Measurements from ENCODE around the gene LRP10.
A peak's percentile ranks its signal among the peaks of the same experiment; 100 is the strongest.

The LRP10 gene

DNA sequence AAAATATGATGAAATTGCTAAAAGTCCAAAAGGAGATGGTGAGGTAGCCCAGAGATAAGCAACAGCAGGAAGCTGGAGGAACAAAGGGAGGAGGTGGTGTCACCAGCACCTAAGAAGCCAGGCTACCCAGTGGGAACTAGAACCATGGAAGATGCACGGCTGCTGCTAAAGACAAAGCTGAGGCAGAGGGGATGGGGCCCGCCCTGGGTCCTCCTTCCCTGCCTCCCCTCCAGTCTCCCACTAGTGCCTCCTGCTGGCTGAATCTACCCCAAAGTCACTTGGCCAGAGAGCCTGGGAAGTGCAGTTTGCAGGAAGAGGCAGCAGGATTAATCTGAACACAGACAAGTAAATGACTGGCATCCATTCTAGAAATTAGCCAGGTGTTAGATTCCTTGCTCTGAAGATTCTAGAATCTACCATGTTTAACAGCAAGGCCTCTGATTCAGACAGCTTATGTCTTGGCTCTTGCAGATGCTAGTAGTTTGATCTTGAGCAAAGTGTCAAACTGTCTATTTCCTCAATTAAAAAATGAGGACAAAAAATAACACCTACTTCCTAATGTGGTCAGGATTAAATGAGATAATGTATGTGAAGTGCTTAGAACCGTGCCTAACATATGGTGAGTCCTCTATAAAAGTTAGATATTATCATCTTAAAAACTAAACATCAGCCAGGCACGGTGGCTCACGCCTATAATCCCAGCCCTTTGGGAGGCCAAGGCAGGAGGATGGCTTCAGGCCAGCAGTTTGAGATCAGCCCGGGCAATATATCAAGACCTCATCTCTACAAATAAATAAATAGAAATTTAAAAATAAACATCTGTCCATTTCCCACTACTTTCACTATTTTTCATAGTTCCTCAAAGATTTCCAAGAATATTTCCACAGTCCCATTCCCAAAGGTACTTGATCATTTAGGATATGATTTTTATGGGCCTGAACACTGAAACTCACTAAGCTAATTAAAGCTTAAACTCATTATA is 5.8 kb upstream of the LRP10 start:
- DNase-seq, result no peak

DNA sequence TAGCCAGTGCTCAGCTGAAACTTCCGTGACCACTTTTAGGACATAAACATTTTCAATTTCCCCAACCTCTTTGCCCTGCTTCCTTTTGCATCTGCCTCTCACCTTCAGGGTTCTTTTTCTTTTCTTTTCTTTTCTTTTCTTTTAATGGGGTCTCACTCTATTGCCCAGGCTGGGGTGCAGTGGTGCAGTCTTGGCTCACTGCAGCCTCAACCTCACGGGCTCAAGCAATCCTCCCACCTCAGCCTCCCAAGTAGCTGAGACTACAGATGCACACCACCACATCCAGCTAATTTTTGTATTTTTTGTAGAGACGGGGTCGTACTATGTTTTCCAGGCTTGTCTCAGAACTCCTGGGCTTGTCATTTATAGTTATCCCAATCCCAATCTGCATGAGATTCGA is 4.7 kb upstream of the LRP10 start:
- DNase-seq, result no peak

DNA sequence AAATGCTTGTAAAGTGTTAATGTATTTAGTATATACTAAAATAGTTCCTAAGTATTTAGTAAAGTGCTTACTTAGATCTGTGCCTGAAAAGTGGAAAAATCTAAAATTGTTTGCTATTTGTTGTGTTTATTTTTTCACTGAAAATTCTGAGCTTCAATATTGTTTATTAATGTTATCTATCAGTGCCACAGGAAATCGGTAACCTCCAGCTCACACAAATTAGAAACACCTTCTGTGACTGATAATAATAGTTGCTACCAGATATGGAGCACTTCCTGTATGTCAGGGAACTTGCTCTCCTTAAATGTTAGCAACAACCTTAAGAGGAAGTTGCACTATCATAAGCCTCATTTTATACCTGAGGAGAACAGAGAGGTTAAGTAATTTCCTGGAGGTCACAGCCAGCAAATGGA is 723 bp upstream of the LRP10 start:
- no peak for DNase-seq

DNA sequence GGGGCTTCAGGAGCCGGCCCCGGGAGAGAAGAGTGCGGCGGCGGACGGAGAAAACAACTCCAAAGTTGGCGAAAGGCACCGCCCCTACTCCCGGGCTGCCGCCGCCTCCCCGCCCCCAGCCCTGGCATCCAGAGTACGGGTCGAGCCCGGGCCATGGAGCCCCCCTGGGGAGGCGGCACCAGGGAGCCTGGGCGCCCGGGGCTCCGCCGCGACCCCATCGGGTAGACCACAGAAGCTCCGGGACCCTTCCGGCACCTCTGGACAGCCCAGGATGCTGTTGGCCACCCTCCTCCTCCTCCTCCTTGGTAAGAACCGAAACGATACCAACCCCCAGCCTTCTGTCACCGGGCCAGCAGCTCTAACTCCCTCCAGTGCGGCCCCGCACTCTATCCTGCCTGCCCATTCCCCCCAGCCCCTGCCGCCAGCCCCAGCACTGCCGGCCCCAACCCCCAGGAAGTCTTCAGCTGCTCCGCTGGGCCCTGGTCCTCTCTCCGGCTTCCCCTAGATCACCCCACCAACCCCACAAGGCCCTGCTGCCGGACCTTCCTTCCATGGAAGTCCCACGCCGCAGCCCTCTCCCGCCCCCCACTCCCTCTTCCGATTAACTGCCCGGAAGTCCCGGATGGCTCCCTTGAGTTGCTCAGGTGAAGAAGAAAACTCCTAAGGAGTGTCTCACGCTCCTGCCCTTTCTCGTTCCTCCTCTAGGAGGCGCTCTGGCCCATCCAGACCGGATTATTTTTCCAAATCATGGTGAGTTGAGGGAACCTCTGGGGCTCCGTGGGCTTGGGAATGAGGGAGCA is 693 bp downstream of the LRP10 start:
- DNase-seq, result peak; percentile 55

DNA sequence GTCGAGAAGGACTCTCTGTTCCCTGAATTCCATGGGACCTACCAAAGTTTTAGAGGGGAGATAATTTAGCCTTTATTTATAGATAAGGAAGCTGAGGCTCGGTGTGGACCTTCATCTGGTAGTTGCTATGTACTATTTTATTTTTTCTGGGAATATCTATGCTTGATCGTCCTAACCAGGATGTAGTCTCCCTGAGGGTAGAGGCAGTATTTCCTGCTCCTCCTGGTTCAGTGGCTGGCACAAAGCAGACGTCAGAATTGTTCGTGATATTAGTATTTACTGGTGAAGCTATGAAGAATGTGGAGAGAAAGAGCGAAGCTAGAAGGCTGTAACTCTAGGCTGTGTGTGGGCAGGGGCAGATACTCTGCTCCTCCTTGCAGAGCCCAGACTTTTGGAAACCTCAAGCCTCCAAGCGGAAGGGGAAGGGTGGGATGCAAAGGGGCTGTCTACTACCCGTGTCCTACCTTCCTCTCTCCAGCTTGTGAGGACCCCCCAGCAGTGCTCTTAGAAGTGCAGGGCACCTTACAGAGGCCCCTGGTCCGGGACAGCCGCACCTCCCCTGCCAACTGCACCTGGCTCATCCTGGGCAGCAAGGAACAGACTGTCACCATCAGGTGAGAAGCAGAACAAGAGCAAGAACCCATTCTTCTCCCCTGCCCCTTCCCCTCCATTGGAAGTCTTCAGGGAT is 1.4 kb downstream of the LRP10 start:
- no peak for DNase-seq

DNA sequence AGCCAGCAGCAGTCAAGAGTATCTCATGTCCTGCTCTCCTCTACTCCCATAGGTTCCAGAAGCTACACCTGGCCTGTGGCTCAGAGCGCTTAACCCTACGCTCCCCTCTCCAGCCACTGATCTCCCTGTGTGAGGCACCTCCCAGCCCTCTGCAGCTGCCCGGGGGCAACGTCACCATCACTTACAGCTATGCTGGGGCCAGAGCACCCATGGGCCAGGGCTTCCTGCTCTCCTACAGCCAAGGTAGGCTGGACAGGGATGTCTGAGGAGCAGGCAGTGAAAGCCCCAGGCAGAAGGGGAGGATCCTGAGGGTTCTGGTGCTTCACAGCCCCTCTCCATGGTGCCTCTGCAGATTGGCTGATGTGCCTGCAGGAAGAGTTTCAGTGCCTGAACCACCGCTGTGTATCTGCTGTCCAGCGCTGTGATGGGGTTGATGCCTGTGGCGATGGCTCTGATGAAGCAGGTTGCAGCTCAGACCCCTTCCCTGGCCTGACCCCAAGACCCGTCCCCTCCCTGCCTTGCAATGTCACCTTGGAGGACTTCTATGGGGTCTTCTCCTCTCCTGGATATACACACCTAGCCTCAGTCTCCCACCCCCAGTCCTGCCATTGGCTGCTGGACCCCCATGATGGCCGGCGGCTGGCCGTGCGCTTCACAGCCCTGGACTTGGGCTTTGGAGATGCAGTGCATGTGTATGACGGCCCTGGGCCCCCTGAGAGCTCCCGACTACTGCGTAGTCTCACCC is 3.6 kb downstream of the LRP10 start:
- no peak for DNase-seq

DNA sequence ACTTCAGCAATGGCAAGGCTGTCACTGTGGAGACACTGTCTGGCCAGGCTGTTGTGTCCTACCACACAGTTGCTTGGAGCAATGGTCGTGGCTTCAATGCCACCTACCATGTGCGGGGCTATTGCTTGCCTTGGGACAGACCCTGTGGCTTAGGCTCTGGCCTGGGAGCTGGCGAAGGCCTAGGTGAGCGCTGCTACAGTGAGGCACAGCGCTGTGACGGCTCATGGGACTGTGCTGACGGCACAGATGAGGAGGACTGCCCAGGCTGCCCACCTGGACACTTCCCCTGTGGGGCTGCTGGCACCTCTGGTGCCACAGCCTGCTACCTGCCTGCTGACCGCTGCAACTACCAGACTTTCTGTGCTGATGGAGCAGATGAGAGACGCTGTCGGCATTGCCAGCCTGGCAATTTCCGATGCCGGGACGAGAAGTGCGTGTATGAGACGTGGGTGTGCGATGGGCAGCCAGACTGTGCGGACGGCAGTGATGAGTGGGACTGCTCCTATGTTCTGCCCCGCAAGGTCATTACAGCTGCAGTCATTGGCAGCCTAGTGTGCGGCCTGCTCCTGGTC is 4.3 kb downstream of the LRP10 start:
- DNase-seq, result no peak

DNA sequence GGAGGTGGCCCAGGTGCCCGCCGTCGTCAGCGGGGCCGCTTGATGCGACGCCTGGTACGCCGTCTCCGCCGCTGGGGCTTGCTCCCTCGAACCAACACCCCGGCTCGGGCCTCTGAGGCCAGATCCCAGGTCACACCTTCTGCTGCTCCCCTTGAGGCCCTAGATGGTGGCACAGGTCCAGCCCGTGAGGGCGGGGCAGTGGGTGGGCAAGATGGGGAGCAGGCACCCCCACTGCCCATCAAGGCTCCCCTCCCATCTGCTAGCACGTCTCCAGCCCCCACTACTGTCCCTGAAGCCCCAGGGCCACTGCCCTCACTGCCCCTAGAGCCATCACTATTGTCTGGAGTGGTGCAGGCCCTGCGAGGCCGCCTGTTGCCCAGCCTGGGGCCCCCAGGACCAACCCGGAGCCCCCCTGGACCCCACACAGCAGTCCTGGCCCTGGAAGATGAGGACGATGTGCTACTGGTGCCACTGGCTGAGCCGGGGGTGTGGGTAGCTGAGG is 5.5 kb downstream of the LRP10 start:
- DNase-seq, result no peak

DNA sequence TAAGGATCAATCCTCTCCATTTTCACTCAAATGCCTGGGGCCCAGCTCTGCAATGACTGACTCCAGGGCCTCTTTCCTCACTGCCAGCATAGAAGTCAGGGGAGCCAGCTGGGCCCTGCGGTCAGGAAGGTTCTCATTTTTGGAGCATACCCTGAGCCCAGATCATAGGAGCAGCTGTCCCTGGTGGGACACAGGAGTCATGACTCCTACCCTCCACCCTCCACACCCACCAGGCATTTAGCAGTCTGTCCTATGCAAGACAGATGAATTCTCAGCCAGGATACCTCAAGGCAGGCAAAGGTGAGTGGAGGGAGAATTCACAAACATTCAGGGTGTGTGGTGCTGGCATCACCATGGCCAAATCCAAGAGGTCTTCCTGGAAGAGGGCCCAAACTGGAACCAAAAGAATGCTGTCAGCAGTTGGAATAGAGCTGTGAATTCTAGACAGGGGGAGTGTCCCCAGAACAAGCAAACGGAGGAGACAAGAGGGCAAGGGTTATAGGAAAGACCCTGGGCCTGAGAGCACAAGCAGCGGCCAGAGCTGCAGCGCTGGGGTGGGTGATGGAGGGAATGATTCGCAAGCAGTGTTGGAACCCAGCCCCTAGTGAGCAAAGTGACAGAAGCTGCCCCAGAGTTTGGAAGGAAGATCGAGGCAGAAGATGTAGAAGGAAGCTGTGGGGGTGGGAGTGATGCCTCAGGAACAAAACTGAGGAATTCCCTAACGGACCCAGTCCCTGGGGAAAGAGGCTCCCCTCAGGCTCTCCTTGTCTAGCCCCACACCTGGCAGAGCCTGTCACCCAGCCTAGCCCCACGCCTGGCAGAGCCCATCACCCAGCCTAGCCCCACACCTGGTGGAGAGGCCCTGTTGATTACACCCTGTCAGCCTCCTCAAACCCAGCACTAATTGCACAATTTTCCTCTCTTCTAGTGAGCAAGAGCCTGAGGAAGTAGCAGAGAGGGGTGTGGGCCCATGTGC is 7.0 kb downstream of the LRP10 start:
- DNase-seq, result no peak

DNA sequence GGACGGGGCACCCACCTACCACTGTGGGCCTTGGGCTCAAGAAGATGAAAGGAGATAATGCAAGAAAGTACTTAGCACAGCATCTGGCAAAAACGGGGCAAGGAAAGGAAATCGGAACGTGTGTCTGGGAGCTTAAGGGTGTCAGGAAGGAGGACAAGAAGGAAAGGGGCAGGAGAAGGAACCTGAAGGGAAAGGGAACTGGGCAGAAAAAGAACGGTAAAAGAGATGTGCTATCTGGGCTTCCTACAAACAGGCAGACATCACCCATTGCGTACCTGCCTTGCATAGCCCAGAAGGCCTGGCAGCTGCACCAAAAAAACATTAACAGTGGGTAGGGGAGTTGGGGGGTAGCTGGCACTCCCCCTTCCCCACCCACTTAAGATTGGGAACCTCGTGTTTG is 10.5 kb downstream of the LRP10 start:
- DNase-seq, result no peak

DNA sequence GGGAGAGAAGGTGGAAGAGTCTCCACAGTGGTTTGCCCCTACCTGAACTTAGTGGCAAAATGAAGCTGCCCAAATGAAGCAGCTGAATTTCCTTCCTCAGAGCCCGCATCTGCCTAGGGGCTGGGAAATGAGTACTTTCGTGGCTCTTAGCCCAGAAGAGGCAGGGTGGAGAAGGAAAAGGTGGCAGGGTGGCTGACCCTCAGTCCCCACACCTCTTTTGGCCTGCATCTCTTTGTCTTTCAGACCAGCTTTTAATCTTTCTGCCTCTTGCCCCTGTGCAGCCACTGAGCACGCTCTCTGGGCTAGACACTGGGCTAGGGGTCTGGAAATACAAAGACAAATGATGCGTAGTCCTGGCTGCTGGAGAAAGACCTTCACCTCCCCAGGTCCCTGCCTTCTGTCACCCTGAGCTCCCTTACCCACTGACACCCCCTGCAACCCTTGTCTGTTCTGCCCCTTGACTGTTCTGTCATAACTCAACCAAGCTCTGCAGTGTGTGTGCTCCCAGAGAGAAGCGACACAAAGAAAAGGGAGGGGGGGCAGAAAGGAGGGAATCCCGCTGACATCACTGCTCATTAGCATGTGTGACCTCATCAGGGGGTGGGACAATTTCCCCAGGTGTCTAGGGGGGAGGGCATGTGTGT is 11.1 kb downstream of the LRP10 start:
- DNase-seq, result no peak

DNA sequence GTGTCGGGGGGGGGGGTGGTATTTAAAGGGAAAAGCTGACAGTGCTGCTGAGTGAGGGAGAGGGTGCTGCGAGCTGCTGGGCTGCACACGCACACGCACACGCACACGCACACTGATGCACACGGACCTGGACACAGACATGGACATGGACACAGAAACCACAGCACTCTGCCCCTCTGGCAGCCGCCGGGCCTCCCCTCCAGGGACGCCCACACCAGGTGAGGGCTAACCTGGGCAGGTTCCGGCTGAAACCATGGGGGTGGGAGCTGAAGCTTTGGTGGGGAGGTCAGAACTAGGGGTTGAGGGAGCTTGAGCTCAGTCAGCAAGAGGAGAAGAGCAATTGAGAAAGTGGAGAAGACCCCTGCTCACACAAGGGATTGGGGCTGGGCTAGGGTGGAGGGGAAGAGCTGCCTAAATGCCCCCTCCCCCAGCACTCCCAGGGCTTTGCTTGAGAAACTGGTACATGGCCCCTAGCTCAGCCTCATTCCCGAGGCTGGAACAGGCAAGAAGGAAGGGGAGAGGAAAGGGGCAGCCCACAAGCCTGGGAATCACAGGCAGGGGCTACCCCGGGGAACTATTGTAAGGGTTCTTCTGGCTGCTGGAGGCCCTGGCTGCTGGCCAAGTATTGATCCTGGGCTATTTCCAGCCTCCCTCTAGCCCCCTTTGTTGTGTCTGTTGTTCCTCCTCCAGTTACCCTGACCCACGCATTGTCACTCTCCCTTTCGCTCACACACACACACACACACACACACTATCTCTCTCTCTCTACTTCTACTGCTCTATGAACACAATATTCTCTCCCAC is 11.8 kb downstream of the LRP10 start, which contains the start of gene REM2:
TSS of gene REM2 (plus strand) at position 50 of the 804 bp plus-strand sequence. CDS start at position 116, 66 bp downstream.
- DNase-seq, result no peak

DNA sequence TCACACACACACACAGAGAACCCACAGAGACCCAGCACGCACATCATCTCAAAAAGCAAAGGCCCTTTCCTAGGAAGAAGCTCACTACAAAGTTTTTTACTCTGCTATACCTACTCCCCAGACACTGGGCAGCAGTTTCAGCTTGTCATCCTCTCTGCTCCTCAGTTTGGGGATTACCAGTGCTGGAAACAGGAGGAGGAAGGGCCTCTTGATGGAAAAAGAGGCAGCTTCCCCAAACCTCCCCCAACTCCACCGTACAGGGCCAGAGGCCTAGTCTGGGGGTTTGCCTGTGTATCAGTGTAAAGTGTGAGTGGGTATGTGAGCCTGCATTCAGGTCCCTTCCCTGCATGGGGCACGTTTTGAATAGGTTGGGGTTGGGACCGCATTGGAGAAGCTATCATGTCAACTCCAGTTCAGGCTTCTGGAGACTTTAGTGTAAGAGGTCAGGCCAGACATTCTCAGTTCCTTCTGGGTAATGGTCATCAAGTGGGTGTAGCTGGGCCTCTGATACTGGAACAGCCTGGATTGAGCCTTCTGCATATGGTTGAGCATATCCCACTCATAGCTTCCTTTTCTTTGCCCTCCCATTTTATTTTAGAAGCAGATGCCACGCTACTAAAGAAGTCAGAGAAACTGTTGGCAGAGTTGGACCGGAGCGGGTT is 12.7 kb downstream of the LRP10 start:
- no peak for DNase-seq

DNA sequence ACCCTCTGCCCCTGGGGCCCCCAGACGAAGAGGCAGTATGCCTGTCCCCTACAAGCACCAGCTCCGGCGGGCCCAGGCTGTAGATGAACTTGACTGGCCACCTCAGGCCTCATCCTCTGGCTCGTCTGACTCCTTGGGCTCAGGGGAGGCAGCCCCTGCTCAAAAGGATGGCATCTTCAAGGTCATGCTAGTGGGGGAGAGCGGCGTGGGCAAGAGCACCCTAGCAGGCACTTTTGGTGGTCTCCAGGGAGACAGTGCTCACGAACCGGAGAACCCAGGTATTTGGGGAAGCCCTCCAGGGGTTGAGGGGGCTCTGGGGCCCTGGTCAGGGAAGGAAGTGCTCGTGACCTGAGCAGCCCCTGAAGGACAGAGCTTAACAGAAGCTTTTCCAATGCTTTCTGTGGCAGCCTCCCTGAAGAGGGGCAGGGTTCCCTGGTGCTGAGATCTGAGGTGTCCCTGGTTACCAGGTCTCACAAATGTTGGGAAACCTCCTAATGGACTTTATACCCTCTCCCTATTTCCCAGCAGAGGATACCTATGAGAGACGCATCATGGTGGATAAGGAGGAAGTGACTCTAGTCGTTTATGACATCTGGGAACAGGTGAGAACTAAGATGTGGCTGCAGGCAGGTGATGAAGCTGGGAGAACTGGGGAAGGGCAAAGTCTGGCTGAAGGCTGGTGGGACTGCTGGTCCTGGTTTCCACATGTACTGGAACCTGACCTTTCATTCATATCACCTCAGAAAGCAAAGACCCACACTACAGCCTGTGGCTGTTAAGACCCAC is 13.4 kb downstream of the LRP10 start:
- DNase-seq, result no peak

DNA sequence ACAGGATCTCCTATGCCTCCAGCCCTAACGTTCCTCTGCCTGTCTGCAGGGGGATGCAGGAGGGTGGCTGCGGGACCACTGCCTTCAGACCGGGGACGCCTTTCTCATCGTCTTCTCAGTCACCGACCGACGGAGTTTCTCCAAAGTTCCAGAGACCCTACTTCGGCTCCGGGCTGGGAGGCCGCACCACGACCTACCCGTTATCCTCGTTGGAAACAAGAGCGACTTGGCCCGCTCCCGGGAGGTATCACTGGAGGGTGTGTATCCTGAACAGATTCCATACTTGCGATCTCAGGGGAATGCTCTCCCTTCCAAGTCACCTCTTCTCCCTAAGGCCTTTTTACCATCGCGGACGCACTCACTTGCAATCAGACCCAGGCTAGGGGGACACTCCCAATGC is 14.4 kb downstream of the LRP10 start:
- no peak for DNase-seq

DNA sequence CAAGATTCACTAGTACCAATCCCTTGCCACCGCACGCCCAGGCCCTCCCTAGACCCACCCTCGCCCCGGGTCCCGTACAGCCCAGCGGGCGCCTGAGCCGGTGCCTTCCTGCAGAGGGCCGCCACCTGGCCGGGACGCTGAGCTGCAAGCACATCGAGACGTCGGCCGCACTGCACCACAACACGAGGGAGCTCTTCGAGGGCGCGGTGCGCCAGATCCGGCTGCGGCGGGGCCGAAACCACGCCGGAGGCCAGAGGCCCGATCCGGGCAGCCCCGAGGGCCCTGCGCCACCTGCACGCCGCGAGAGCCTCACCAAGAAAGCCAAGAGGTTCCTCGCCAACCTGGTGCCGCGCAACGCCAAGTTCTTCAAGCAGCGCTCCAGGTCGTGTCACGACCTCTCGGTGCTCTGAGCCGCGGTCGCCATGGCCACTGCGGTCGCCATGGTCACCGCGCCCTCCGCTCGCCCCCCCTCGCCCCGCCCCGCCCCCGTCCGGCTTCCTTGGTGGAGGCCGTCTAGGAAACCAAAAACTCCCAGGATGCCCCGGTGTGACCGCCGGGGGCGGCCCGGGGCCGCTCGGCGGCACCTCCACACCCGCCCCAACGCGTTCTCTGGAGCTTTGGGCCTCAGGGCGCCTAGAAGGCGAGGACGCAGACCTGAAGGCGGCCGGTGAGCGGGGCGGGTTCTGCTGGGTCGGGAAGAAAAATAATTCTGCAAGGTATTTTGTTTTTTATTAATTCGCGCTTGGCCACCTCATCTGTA is 15.1 kb downstream of the LRP10 start:
- DNase-seq, result no peak

All from GDM1 (cell line).